HepG2 (cell line): ENCODE measurements around the gene SPPL3.

Experiments used
- NR3C1 ChIP-seq: sonication (generic); formaldehyde crosslinking; IDR thresholded peaks from 2 replicates; pipeline ENCODE4 v1.4.0; 2020; ENCODE audit warnings: missing genetic modification reagents
- ZC3H13 ChIP-seq: sonication (generic); formaldehyde crosslinking; IDR thresholded peaks from 2 replicates; pipeline ENCODE4 v1.8.1; 2023; ENCODE audit warnings: mild to moderate bottlenecking, missing genetic modification reagents, moderate library complexity
- ZNF280B ChIP-seq: sonication (generic); formaldehyde crosslinking; IDR thresholded peaks from 2 replicates; pipeline ENCODE4 v1.5.0; 2020; ENCODE audit warnings: missing genetic modification reagents, mild to moderate bottlenecking, borderline replicate concordance
- ZNF740 ChIP-seq: sonication (generic); formaldehyde crosslinking; IDR thresholded peaks from 2 replicates; pipeline ENCODE4 v1.4.0; 2020; ENCODE audit warnings: missing genetic modification reagents
- ZZZ3 ChIP-seq: sonication (generic); formaldehyde crosslinking; IDR thresholded peaks from 2 replicates; pipeline ENCODE4 v1.4.0; 2020; ENCODE audit warnings: missing genetic modification reagents, mild to moderate bottlenecking, borderline replicate concordance

GRCh38 chr12:120725151-120725658 lies 179.0 kb downstream of the SPPL3 start:
- TF ChIP-seq ZZZ3 (CRISPR knock-in tag): no peak
- no peak for TF ChIP-seq NR3C1
- no peak for TF ChIP-seq ZNF280B (CRISPR knock-in tag)
- TF ChIP-seq ZNF740 (CRISPR knock-in tag): no peak
- no peak for TF ChIP-seq ZC3H13 (CRISPR knock-in tag)
